ENCODE results near the gene EMILIN3.
A peak's percentile ranks its signal among the peaks of the same experiment; 100 is the strongest.

GRCh38 chr20:41317546-41318270, 48.9 kb downstream of the EMILIN3 start, which contains the start of gene ZHX3:
- TF ChIP-seq CTCF (IDR thresholded peaks at IDR 0.05 in 8 of 11, conservative IDR thresholded peaks at IDR 0.05 in 3 of 11) (peak in 1 of 11 experiments; percentile 21), POLR2AphosphoS5 (IDR thresholded peaks at IDR 0.05) (peak; percentile 79 to 91 (median 85))
